ENCODE data around the gene KASH5.

- TF ChIP-seq CTCF (CRISPR knock-in tag; IDR thresholded peaks at IDR 0.05), result no peak
- no peak for TF ChIP-seq ZNF891 (CRISPR knock-in tag; IDR thresholded peaks at IDR 0.05)
Measured at GRCh38 chr19:49378512-49378911, 9.5 kb upstream of the KASH5 start.

Data from HepG2 (cell line).